Thyroid gland (tissue), 4 donors: ENCODE data around the gene CHL1.

ENCODE experiments used
- POLR2A ChIP-seq, 2 donors: fragments of 450-650 bp; IDR thresholded peaks; one replicate each; pipeline ENCODE4 v1.6.1; 2017; ENCODE audit warnings: antibody characterized with exemption in 2 of 2, mild to moderate bottlenecking in 2 of 2, moderate library complexity in 1 of 2
- TF ChIP-seq, protein P1 (sequence below), 6 experiments: fragments of 200-600 bp in 3 of 6; fragments of 450-650 bp in 3 of 6; sonication (generic) in 3 of 6; IDR thresholded peaks; one replicate each; pipeline ENCODE4 v1.5.1; 2016 to 2019; ENCODE audit warnings: antibody characterized with exemption in 6 of 6, mild to moderate bottlenecking in 2 of 6, inconsistent platforms in 1 of 6, moderate library complexity in 1 of 6

DNA sequence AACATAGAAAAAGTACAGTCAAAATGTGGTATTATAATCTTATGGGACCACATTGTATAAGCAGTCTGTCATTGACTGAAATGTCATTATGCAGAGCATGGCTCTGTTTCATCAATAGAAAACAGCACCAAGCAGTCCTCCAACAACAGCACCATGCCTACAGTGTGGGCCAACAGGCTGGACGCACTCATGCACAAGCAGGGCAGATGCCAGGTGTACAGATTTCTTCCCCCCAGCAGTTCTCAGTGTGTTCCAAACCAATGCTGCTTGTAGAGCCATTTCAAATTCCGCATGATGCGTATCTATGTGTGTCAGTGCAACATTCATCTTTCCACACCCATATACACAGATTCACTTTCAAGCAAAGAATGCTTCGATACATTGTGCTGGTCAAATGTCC, 253.1 kb downstream of the CHL1 start:
- TF ChIP-seq, protein P1, sequence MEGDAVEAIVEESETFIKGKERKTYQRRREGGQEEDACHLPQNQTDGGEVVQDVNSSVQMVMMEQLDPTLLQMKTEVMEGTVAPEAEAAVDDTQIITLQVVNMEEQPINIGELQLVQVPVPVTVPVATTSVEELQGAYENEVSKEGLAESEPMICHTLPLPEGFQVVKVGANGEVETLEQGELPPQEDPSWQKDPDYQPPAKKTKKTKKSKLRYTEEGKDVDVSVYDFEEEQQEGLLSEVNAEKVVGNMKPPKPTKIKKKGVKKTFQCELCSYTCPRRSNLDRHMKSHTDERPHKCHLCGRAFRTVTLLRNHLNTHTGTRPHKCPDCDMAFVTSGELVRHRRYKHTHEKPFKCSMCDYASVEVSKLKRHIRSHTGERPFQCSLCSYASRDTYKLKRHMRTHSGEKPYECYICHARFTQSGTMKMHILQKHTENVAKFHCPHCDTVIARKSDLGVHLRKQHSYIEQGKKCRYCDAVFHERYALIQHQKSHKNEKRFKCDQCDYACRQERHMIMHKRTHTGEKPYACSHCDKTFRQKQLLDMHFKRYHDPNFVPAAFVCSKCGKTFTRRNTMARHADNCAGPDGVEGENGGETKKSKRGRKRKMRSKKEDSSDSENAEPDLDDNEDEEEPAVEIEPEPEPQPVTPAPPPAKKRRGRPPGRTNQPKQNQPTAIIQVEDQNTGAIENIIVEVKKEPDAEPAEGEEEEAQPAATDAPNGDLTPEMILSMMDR (IDR thresholded peaks at IDR 0.05): no peak
- TF ChIP-seq POLR2A (IDR thresholded peaks at IDR 0.05): no peak
